Right renal pelvis (tissue), 4 donors: Measurements from ENCODE around the gene CD300H. TPM values are rescaled to one million over a fixed set of nuclear protein-coding genes. Genes with fewer than 3 reads are reported as not detected.
"Not testable (repeated sequence)": the region's sequence is repeated elsewhere in the genome, so short reads cannot be mapped to it uniquely, and the experiment has no call there.

Source experiments
- DNase-seq, 4 donors: peaks; one replicate each; pipeline ENCODE4 v3.0.0-alpha.2; 2013; ENCODE audit warnings: low read depth in 4 of 4, low spot score in 3 of 4, missing footprints in 1 of 4
- polyA plus RNA-seq, 4 donors: library from polyadenylated mRNA; unstranded; fragments of 120-200 nt; gene quantifications; one replicate each; pipeline ENCODE4 v1.2.1, GENCODE V29; 2013; ENCODE audit not compliant: insufficient read length in 4 of 4

Gene CD300H
- polyA plus RNA-seq, 4 donors, result 0.23 TPM; not detected in 3

- no peak for DNase-seq
Observed at GRCh38 chr17:74591503-74591902, 24.2 kb upstream of the CD300H start.

- no peak for DNase-seq
Observed at GRCh38 chr17:74585711-74586110, 18.4 kb upstream of the CD300H start.

DNA sequence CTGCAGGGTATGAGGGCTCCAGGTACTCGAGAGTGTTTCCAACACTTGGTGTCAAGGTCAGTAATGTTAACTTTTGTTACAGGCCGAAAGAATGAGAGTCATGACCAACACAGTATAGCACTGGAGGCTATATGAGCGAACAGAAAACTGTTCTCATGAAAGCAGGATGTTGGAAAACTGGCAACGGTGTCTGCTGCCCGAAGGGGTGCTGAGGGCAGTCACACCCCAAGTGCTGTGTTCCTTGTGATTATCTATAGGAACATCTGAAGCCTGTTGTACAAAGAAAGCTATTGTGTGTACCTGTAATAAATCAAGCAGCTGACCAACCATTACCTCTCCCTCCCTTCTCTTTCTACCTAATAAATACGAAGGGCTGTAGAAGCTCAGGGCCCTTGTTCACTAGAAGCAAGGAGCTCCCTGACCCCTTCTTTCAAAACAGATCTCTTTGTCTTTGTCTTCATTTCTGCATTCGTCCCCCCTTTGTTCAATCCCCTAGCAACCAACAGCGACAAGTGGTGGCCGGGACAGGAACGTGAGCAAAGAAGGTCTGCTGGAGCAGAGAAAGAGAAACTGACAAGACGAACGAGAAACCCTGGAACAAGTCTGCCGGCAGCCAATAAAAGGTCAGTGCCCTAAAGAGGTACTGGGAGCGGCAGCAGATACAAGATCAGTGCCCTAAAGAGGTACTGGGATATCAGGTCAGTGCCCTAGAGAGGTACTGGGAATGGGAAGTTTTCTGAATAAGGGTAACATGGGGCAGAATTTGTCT, 17.2 kb upstream of the CD300H start:
- DNase-seq, result no peak

DNA sequence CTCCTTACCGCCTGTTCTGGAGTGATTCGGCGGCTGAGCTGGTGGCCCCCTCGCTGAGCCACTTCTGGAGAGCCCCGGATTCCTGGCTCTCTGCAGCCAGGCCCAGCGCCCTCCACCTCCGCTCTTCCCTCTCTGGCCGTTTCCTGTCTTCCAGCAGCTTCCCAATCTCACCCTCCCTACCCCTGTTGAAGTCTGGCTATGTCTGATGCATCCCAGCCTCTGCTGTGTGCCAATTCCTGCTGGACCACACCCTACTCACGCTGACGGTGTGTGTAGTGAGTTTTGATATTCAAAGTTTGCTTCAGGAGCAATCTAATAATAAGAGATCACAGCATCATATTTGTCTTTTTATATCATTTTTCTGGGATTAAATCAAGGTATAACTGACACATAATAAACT, 15.3 kb upstream of the CD300H start:
- no peak for DNase-seq

- DNase-seq, result no peak
Observed at GRCh38 chr17:74579900-74580299, 12.6 kb upstream of the CD300H start.

- no peak for DNase-seq
Observed at GRCh38 chr17:74578979-74579378, 11.7 kb upstream of the CD300H start.

DNA sequence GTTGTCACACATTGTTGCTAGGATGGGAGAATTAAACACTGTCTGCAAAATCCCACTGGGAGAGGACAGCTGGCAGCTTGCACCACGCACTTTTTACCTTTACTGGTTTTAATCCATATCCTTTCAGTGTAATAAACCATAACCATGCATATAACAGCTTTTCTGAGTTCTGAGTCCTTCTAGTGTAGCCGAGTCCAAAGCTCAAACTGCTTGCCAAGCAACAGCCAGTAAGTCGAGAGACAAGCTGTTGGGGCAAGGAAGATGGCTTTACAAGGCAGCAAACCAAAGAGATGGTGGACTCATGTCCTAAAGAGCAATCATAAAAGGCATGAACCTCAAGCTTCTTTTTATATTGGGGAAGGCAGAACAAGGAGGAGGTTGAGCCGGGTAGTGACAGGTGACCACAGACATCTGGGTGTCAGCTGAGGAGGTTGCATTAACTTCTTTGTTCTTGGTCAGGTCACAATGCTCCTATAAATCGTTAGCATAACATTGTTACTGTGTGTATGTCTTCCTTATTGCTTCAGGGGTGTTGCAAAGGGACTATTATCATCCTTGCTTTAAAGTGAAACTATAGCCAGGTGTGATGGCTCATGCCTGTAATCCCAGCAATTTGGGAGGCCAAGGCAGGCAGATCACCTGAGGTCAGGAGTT, 7.3 kb upstream of the CD300H start:
- no peak for DNase-seq

DNA sequence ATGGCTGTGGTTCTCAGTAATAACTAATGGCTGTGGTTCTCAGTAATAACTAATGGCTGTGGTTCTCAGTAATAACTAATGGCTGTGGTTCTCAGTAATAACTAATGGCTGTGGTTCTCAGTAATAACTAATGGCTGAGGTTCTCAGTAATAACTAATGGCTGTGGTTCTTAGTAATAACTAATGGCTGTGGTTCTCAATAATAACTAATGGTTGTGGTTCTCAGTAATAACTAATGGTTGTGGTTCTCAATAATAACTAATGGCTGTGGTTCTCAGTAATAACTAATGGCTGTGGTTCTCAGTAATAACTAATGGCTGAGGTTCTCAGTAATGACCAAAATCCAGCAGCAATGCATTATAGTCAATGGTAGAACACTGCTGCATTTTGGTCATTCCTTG, 6.3 kb upstream of the CD300H start:
- not testable (repeated sequence) for DNase-seq

DNA sequence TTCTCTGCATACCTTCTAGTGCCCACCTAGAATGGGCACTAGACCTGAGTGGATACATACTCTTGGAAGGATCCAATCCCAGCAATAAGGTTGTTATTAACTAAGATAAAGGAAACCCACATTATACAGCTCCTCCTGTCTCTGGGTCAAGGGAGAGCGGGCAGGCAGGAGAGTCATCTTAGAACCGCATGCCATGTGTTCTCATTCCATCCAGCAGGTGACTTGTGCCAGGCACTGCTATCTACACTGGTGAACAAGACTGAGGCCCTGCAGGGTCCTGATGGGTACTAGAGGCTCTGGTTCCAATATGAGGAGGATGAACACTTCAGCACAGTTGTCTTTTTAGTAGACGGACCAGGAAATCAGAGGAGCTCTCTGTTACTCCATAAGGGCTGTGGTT, 5.9 kb upstream of the CD300H start:
- DNase-seq, result no peak

DNA sequence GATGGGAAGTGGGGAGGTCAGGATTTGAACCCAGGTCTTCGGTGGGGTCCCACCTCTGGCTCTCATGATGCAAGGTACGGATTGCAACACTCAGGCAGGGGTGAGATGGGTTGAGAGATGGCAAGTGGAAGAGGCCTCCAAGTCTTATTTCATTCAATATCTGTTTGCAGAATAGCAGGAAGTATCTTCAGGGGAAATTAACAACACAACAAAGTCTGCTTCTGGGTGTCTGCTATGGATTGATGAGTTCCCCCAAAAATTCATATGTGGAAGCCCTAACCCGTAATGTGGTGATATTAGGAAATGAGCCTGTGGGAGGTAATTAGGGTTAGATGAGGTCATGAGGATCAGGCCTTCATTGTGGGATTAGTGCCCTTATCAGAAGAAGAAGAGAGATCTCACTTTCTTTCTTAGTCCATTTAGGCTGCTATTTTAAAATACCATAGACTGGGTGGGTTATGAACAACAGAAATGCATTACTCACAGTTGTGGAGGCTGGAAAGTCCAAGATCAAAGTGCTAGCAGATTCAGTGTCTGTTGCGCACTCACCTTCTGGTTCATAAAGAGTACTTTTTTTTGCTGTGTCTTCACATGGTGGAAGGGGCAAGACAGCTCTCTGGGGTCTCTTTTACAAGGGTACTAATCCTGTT, 4.4 kb upstream of the CD300H start:
- no peak for DNase-seq

DNA sequence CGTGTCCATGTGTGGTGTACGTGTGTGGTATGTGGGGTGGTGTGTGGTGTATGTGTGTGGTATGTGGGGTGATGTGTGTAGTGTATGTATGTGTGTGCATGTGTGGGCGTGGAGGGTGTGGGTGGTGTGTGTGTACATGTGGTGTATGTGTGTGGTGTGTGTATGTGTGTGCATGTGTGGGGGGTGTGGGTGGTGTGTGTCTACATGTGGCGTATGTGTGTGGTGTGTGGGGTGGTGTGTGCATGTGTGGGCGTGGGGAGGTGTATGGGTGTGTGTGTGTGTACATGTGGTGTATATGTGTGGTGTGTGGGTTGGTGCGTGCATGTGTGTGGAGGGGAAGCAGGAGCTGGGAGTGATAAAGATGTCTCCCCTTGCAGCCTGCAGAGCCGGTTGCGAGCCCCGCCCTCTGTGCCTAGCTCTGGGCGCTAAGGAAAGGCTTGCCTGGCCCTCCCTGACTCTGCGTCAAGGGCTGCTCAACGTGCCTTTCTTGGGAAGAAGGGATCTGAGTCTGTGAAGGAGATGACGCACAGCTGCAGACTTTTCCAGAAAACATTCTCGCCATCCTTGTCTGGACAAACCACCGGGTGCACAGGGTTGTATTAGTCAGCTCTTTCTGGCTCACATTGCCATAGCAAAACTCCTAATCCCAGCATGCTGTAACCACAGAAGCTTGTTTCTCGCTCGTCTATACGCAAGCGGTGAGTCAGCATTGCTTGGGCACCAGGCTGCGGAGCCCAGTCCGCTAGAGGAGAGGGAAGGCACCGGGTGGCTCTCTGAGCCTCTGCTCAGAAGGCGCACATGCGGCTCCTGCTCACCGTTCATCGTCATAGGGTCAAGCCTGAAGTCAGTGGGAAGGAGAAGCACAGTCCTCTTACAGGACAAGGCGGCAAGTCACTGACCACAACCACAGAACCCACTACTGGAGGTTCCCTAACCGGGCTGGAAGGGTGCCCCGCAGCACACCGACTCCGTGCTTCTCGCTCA, 2.0 kb upstream of the CD300H start:
- DNase-seq, result no peak

- no peak for DNase-seq
Observed at GRCh38 chr17:74568106-74568873, 981 bp upstream of the CD300H start.

DNA sequence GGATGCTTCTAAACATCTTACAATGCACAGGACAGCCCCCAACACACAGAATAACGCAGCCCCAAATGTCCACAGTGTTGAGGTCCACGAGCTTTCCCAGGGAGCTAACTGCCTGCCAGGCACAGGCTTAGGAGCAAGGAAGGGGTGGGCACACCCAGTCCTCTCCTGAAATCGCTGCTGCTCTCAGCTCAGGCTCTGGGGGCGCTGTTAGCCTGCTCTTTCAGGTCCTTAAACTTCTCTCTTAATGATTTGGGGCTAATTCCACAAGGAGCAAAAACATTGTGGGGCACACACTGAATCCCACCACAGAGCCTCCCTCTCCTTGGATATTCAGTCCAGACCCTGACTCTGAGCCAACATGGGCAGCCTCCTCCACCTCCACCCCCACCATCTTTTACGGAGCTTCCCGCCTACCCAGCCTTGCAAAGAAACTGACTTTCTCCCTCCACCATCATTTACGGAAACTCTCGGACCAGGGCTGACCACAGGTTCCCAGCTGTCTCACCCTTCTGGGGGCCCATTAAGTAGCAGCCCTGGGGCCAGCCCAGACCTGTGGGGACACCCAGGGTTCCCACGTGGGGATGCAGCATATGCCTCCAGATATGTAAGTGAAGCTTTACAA, 1.1 kb downstream of the CD300H start:
- peak in 1 of 4 donors; percentile 7 for DNase-seq

DNA sequence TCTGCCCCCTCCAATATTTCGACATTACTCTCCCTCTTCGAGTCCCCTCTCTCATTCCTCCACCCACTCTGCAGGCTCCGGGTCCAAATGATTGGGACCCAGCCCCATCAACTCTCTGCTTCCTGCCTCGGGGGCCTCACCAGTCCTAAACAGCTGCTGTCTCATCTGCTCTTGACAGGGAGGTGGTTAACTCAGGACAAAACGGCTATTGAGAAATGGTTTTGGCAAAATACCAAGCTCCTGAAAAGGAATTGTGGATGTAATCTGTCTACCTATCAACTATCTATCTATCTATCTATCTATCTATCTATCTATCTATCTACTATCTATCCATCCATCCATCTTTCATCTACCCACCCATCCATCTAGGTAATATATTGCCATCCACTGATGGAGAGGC, 2.2 kb downstream of the CD300H start:
- no peak for DNase-seq

- no peak for DNase-seq
Observed at GRCh38 chr17:74563358-74563757, 4.0 kb downstream of the CD300H start.

DNA sequence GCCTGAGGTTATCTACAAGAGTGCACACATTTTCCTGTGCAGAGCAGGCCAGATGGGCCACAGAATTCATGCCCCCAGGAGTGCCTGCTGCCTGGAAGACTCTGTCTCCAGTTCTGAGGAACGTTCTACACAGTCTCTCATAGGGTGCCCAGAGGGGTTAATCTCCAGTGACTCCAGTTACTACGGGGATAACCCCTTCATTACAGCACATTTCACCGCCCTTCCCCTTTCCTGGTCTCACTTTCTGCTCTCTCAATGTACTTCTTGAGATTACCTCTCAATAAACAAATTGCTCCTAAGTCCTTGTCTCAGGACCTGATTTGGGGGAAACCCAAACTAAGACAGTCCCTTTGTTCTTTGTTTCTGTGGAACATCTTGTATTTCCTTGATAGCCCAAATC, 5.7 kb downstream of the CD300H start:
- DNase-seq, result no peak

DNA sequence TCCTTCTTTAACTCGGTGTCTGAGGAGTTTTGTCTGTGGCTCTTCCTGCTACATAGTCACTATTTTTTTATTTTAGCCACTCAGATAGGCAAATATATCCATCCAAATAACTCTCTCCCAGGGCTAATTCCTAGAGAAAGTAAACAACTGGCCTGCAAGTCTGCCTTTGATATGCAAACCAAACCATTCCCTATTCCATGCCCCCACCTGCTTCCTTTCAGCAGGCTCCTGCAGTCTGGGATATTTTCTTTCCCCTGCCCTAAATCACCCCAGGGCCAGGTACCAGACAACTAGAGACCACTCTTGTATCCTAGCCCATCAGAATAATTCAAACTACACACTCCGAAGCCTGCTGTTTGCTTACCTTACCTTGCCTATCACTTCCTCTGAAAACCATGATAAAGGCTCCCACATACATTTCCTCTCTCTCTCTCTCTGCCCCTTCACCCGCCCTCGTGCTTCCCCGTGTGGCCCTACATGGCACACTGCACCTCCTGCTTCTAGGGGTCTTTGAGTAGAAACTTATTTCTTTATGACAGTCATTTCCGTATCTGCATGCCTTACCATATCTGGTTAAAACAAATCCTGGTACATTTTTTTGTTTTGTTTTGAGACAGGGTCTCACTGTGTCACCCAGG, 8.3 kb downstream of the CD300H start:
- DNase-seq, result no peak

DNA sequence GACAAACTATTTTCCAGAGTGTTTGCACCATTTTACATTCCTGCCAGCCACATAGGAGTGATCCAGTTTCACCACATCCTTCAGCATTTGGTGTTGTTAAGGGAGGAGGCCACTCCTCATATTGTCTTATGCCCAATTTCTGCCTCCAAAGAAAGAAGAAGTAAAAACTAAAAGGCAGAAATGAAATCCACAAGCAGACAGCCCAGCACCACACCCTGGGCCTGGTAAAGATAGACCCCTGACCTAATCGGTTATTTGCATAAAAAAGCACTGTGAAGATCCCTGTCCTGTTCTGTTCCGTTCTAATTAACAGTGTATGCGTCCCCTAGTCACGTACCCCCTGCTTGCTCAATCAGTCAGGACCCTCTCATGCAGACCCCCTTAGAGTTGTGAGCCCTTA, 8.9 kb downstream of the CD300H start:
- not testable (repeated sequence) for DNase-seq

GRCh38 chr17:74555427-74555940, 11.8 kb downstream of the CD300H start:
- DNase-seq, result no peak
